HG03521 (cell line): ENCODE measurements around the gene ERLEC1.
"Not testable (repeated sequence)": the region's sequence is repeated elsewhere in the genome, so short reads cannot be mapped to it uniquely, and the experiment has no call there.

Source experiments
- ATAC-seq: cut with Tn5 transposase; IDR thresholded peaks from one replicate; pipeline ENCODE4 v1.9.1; 2021; ENCODE audit warnings: mild to moderate bottlenecking, moderate library complexity; ENCODE audit not compliant: unreplicated experiment

The ERLEC1 gene

DNA sequence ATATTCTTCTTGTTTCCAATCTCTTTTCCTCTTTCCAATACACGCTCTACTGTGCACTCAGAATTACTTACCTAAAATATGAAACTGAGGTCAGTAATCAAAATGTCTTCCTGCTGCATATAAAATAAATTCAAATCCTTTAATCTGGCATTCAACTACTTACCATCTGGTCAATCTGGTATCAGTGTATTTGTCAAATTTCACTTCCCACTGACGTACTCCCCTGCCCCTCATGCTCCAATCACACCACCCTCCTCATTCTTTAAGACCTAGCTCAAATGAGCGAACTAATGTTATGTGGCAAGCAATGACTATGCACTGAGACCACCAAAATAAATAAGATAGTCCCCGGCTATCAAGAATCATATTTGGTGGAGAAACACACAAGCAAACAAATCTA lies 6.8 kb upstream of the ERLEC1 start:
- ATAC-seq: no peak

DNA sequence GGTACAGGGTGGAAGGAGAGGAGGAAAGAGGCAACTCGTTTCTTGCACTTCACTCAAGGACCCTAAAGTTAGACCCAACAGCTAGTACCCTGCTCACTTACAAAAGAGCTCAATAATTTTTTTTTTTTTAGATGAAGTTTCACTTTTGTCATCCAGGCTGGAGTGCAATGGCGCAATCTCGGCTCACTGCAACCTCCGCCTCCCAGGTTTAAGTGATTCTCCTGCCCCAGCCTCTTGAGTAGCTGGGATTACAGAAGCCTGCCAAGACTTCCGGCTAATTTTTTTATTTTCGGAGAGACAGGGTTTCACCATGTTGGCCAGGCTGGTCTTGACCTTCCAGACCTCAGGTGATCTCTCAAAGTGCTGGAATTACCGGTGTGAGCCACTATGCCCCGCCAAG lies 4.2 kb upstream of the ERLEC1 start:
- no peak for ATAC-seq

DNA sequence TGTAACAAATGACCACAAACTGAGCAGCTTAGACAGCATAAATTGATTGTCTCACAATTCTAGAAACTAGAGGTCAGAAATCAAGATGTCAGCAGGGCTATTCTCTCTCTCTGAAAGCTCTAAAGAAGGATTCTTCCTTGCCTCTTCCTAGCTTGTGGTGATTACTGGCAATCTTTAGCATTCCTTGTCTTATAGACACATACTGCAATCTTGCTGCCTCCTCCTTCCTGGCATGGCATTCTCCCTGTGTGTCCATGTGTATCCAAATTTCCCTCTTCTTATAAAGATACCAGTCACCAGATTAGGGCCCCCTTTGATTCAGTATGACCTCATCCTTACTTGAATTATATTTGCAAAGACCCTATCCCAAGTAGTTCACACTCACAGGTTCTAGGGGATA lies 2.4 kb upstream of the ERLEC1 start:
- ATAC-seq: no peak

DNA sequence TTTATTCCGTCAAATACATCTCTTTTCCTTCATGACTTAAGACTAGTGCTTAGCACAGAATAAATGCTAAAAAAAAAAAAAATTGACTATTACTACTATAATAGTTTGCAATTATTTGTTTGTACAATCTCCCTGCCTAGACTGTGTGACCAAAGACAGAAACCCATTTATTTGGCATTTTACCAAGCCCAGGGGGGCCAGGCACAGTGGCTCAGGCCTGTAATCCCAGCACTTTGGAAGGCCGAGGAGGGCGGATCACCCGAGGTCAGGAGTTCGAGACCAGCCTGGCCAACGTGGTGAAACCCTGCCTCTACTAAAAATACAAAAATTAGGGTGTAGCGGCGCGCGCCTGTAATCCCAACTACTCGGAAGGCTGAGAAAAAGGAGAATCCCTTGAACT lies 1.5 kb upstream of the ERLEC1 start:
- ATAC-seq: no peak

DNA sequence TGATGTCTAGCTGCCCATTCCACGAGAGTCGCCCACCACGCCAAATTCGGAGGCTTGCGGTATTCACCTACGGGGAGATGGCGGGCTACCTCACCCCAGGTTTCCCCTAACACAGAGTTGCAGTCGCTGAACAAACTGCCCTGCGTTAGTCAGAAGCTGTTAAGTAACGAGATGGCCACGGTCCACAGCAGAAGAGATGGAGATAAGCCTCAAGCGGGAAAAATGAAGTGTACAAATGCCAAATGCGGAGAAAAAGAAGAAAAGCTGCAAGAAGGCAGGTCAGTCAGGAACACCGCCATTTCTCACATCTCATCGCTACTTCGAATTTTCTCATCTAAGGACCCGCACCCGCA lies 516 bp upstream of the ERLEC1 start:
- ATAC-seq: peak; percentile 5

DNA sequence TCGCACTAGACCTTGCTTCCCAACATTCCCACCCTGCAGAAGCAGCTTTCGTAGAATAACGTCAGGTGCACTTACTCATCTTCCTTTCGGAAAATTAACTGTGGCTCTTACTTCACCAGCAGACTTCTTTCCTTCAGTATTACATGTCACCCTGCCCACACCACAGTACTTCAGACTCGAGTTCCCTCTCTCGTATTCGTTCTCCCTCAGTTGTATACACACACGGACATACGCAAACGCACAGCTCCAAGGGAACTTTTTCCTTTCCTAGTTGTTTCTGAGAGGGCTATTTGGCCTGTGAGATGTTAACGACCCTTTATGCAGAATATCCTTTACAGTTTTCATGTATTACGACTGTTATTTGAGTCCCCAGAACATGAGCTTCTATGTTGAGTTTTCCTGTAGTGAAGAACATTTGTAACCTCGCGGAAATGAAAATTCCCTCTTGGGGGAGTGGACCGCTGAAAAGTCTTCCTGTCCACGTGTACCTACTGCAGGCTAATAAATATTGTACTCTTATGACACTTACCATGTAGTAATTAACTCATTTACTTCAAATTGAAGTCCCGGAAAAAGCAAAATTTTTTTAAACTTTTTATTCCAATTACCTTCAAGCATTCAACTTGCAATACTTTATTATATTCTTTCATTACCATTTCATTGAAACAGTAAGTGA lies 908 bp downstream of the ERLEC1 start:
- no peak for ATAC-seq

DNA sequence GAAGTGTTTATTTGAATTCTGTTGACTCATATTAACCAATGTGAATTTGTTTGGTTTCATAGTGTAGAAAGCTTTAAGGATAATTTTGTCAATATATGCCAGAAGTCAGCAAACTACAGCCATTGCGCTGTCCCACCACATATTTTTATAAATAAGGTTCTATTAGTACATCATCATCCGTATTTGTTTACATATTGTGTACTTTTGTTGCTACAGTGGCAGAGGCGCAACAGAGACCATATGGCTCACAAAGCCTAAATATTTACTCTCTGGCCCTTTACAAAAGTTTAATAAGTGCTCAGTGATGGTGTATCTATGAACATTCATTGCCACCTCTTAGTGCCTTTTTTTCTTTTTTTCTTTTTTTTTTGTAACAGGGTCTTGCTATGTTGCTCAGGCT lies 6.4 kb downstream of the ERLEC1 start:
- no peak for ATAC-seq

DNA sequence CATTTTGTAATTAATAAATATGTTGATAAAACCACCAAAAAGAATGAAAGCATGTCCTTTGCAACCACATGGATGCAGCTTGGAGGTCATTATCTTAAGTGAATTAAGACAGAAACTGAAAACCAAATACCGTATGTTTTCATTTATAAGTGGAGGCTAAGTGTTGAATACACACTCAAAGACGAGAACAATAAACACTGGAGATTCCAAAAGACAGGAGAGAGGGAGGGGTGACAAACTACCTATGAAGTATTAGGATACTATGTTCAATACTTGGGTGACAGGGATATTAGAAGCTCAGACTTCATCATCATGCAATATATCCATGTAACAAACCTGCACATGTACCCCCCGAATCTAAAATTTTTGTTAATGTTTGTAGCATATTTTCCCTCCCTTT lies 7.0 kb downstream of the ERLEC1 start:
- no peak for ATAC-seq

DNA sequence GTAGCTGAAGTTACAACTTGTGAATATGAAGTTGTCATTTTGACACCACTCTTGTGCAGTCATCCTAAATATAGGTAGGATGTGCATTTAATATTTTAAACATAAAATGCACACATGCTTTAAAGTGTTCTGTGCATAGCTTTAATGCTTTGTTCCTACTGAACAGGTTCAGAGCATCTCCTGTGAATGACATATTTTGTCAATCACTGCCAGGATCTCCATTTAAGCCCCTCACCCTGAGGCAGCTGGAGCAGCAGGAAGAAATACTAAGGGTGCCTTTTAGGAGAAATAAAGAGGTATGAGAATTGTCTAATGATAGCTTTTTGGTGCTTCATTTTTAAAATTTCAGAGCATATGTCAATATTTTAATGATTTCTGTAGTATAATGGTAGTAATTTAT lies 14.7 kb downstream of the ERLEC1 start:
- ATAC-seq: no peak

DNA sequence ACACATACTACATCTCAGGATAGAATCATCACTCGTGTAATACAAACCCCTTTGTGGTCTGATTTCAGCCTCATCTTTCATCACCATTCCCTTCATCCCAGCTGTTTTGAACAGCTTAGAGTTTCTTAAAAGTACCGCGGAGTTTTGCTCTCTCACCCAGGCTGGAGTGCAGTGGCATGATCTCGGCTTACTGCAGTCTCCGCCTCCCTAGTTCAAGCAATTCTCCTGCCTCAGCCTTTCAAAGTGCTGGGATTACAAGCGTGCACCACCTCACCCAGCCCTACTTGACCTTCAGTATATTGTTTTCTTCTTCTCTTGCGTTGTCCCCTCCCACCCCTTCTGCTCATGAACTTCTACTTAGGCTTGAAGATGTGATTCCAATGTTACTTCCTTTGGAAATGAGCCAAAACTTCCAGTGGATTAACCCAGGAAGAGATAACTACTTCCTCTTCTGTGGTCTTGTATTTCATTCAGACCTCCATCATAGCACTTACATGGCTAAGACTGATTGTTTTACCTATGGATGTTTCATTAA lies 15.8 kb downstream of the ERLEC1 start:
- ATAC-seq: no peak

DNA sequence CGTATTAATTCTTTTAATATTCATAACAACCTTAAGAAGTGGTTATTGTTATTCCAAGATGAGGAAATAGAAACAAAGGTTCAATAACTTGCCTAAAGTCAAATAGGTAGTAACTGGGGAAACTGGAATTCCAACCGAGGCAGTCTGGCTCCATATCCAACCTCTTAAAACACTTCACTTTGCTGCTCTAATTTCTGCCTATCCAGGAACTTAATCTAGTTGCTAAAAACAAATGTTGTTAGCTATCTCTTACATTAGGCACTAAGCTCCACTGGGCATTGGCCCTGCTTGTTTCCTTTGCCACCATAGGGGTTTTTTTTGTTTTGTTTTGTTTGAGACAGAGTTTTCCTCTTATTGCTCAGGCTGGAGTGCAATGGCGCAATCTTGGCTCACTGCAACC lies 24.8 kb downstream of the ERLEC1 start:
- no peak for ATAC-seq

DNA sequence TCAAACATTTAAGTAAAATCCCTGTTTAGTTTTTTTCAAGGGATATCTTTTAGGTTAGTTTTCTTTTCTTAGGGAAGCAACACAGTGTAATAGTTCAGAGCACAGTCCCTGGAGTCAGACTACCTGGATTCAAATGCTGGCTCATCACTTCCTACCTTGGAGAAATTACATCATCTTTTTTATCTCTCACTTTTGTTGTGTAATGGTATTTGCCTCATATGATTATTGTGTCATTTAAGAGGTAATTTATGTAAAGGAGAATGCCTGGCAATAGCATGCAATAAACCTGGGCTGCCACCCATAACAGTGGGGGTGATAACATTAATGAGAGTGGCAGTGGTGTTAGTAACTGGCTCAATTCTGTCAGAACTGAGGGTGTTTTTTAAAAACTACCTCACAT lies 26.3 kb downstream of the ERLEC1 start:
- no peak for ATAC-seq

DNA sequence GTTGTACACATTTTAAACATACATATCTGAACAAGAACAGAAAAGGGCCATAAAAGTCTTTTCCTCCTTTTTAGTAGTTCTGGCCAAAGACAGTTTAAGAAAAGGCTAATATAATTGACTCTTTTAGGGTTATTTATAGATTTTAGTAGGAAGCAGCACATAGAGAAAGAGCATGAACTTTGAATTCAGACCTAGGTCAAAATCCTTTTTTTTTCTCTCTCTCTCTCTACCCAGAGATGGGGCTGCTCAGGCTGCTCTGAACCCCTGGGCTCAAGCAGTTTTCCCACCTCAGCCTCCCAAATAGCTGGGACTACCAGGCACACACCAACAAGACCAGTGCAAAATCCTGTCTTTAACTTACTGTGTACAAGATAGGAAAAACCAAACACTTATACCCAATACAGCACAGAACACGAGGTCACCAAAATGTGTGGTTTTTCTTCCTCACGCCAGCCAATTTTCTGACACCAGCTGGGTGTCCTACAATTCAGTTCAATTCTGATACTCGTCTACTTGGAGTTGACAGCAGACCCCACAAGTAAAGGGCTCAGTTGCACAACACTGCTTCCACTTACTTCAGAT lies 32.1 kb downstream of the ERLEC1 start:
- no peak for ATAC-seq

DNA sequence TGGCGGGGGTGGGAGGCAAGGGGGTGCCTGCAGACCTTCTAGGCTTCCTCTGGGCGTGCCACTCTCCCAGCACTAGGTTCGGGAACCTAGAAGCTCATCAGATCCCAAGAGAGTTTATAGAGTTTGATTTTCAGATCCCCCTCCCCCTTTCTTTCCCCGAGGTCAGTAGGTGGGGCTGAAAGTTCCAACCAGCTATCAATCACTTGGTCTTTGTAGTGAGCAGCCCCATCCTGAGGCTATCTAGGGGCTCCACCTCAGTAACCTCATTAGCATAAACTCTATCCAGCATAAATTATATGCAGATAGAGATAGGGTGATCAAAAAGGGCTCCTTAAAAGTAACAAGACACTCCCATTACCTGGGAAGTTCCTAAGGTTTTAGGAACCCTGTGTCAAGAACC lies 32.8 kb downstream of the ERLEC1 start:
- ATAC-seq: no peak

DNA sequence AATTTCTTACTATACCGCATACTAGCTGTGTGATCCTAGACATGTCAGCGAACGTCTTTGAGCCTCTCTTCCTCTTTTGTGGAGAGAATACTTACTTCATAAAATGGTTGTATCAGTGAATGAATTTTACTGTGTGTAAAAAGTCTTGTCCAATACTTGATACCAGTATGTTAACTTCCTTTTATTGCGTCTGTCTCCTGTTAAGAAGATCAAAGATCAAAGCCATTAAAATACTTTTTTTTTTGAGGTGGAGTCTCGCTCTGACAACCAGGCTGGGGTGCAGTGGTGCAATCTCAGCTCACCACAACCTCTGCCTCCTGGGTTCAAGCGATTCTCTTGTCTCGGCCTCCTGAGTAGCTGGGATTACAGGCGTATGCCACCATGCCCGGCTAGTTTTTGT lies 33.2 kb downstream of the ERLEC1 start:
- ATAC-seq: no peak

DNA sequence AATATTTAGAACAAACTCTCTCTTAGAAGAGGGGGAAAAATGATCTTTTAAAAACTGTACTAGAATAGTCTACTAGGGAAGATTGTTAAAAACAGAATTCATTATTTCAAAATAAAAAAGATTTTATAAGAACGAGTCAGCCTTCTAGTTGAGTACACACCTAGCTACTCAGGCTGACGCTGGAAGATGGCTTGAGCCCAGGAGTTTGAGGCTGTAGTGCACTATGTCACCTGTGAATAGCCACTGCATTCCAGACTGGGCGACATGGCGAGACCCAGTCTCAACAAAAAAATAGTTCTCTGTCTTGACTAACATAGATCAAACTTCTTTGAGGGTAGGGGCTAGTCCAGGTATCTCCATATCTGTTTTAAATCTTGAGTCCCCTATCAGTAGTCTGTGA lies 33.9 kb downstream of the ERLEC1 start:
- no peak for ATAC-seq

DNA sequence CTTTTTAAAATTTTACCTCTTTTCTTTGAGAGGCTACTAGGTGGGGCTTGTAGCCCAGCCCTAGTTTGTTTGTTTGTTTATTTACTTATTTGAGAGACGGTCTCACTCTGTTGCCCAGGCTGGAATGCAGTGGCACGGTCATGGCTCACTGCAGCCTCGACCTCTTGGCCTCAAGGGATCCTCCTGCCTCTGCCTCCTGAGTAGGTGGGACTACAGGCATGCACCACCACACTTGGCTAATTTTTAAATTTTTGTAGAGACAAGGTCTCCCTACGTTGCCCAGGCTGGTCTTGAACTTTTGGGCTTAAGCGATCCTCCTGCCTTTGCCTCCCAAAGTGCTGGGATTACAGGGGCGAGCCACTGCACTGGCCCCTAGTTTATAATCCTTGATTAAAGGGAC lies 35.0 kb downstream of the ERLEC1 start:
- no peak for ATAC-seq

DNA sequence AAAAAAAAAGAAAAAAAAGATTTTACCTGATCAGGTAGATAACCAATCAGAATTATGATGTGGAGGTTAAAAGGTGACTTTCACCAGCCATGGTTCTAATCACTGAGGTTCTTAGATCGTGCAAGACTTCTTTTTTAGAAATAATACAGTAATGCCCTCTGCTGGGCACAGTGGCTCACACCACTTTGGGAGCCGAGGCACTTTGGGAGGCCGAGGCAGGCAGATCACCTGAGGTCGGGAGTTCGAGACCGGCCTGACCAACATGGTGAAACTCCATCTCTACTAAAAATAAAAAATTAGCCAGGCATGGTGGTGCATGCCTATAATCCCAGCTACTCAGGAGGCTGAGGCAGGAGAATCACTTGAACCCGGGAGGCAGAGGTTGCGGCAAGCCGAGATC lies 36.8 kb downstream of the ERLEC1 start:
- not testable (repeated sequence) for ATAC-seq

DNA sequence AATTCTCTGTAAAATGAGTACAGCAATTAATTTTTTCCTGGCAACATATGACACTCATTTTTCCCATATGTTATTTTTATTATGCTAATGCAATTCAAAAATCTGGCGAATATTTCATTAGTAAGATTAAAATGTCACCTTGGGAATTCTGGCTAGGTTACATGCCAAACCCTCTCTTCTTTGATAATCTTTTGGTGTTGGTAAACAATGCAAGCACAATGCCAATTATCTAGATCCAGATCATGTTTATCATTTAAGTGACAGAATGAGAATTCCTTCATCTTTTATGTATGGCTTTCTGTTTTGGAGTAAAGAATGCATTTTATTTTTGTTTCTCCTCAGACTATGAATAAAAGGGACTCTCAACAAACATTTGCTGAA lies 39.2 kb downstream of the ERLEC1 start:
- no peak for ATAC-seq

DNA sequence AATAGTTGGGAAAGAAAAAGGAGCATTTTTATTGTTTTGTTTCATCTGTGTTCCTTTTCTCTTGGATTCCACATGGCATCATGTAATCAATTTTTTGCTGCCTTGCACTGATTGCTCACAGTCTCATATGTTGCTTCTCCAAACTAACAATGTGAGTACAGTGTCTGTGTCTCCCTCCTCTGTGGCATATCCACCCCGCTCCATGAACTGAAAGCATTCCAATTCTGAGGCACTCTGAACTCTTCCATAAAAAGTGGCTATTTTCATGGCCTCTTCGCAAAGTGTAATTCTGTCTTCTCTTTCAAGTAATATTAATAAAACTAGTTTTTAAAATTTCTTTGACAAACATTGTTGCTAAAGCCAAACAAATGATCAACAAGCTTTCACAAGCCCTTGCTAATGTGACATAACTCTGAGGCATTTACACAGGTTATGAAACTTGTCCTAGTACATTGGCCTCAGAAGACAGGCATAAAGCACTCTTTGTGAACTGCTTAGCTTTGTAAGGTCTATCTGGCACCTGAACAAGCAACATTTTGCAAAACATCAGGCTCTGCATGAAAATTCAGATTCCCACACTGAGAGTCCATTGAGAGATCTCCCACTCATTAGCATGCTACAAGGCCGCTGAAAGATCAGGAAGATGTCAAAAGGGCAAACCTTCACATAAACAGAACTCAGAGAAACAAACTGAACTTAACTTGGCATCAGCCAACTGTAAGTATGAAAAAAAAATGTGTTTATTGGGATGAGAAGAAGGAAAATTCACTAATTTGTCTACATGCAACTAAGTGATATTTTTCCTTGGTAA lies 39.9 kb downstream of the ERLEC1 start:
- ATAC-seq: no peak

DNA sequence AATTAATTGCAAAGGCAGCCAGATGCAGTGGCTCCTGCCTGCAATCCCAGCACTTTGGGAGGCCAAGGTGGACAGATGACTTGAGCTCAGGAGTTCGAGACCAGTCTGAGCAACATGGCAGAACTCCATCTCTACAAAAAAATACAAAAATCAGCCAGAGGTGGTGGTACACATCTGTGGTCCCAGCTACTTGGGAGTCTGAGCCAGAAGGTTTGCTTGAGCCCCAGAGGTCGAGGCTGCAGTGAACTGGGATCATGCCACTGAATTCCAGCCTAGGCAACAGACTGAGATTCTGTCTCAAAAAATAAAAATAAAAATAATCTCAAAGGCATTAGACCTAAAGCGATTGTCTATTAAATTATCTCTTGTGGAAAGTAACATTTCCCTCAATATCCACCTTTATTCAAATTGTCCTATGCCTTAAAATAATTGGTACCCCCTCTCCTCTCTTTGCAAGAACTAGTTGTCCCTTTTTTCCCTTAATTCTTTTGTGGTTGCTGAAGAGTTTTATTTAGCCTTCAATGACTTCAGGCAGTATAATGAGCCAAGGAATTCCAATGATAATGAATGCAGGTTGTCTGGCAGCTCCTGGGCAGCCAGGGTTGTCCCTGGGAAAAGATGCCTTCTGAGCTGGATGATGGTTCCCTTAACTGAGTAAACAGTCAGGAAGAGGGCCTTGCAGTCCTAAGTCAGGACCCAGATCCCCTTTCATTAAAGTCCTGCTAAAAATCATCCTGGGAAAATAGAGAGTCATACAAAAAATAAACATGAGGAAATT lies 40.7 kb downstream of the ERLEC1 start:
- ATAC-seq: no peak
